Vagina (tissue), 2 donors: ENCODE measurements around the gene TMEM9.

ENCODE experiments used
- CTCF ChIP-seq, 3 experiments: fragments of 450-650 bp in 2 of 3; fragments of 200-600 bp in 1 of 3; sonication (generic) in 1 of 3; IDR thresholded peaks; one replicate each; pipeline ENCODE4 v1.5.1; 2017 to 2019; ENCODE audit warnings: antibody characterized with exemption in 3 of 3, mild to moderate bottlenecking in 2 of 3, moderate library complexity in 2 of 3
- POLR2A ChIP-seq, 2 donors: fragments of 450-650 bp; IDR thresholded peaks; one replicate each; pipeline ENCODE4 v1.6.1; 2017; ENCODE audit warnings: antibody characterized with exemption in 2 of 2, mild to moderate bottlenecking in 2 of 2, moderate library complexity in 2 of 2
- POLR2AphosphoS5 ChIP-seq, 2 donors: sonication (generic); formaldehyde crosslinking; IDR thresholded peaks; one replicate each; pipeline ENCODE4 v1.9.0; 2017; ENCODE audit warnings: antibody characterized with exemption in 2 of 2, mild to moderate bottlenecking in 2 of 2, low read depth in 1 of 2; ENCODE audit not compliant: insufficient read depth in 1 of 2

GRCh38 chr1:201126463-201126831 is 27.8 kb downstream of the TMEM9 start:
- TF ChIP-seq POLR2AphosphoS5 (IDR thresholded peaks at IDR 0.05; ENCODE audit: insufficient read depth in 1 of 2, low read depth in 1 of 2) (no peak), CTCF (IDR thresholded peaks at IDR 0.05) (no peak), POLR2A (IDR thresholded peaks at IDR 0.05) (no peak)
